Neural crest cell (in vitro differentiated cells): ENCODE data around the gene BABAM2. TPM values are rescaled to one million over a fixed set of nuclear protein-coding genes. Genes with fewer than 3 reads are reported as not detected.

ENCODE experiments used
- DNase-seq: peaks from one replicate; pipeline ENCODE4 v3.0.0; 2021; ENCODE audit warnings: low read depth, mixed read lengths, low spot score
- H3K27ac Mint-ChIP-seq: one replicate; pipeline ENCODE4 v1.8.0; 2021; ENCODE audit warnings: mild to moderate bottlenecking, mixed read lengths; ENCODE audit not compliant: unreplicated experiment
- H3K27me3 Mint-ChIP-seq: 2 replicates; pipeline ENCODE4 v1.8.0; 2021; ENCODE audit warnings: low read depth, mild to moderate bottlenecking, mixed read lengths
- H3K36me3 Mint-ChIP-seq: 2 replicates; pipeline ENCODE4 v1.8.0; 2021; ENCODE audit warnings: low read depth, mild to moderate bottlenecking, mixed read lengths
- H3K4me1 Mint-ChIP-seq: 2 replicates; pipeline ENCODE4 v1.8.0; 2021; ENCODE audit warnings: mixed read lengths
- H3K4me3 Mint-ChIP-seq: one replicate; pipeline ENCODE4 v1.8.0; 2021; ENCODE audit warnings: mild to moderate bottlenecking, mixed read lengths
- H3K9me3 Mint-ChIP-seq: 2 replicates; pipeline ENCODE4 v1.8.0; 2021; ENCODE audit warnings: mixed read lengths
- CTCF ChIP-seq: fragments of 200-600 bp; sonication (generic); conservative IDR thresholded peaks from 2 replicates; pipeline ENCODE4 v1.5.0; 2021; ENCODE audit warnings: antibody characterized with exemption, mild to moderate bottlenecking
- total RNA-seq: library from RNA; stranded (reverse); gene quantifications from 2 replicates; pipeline ENCODE4 v1.2.1, GENCODE V29; 2021

Gene BABAM2
- total RNA-seq, 1 donor from 2014 or later, result 28.6 TPM

- Mint-ChIP-seq H3K4me1 (peaks cover 10% of the 10 kb centered on the region), H3K36me3 (no peaks in the 10 kb centered on the region), H3K27ac (no peak overlapping the region), H3K4me3 (no peak overlapping the region), H3K9me3 (no peaks in the 10 kb centered on the region), H3K27me3 (no peaks in the 10 kb centered on the region)
- no peak for TF ChIP-seq CTCF
- DNase-seq, result no peak
These were observed 465.8 kb downstream of the BABAM2 start for GRCh38 chr2:28356095-28356911.

GRCh38 chr2:28357055-28357454 is 466.5 kb downstream of the BABAM2 start:
- Mint-ChIP-seq H3K27ac (no peak overlapping the region), H3K36me3 (no peaks in the 10 kb centered on the region), H3K9me3 (no peaks in the 10 kb centered on the region), H3K4me3 (no peak overlapping the region), H3K4me1 (peaks cover 12% of the 10 kb centered on the region), H3K27me3 (no peaks in the 10 kb centered on the region)
- TF ChIP-seq CTCF, result no peak
- no peak for DNase-seq

- Mint-ChIP-seq H3K4me3 (no peak overlapping the region), H3K9me3 (no peaks in the 10 kb centered on the region), H3K36me3 (no peaks in the 10 kb centered on the region), H3K4me1 (peaks cover 17% of the 10 kb centered on the region), H3K27ac (no peak overlapping the region), H3K27me3 (no peaks in the 10 kb centered on the region)
- no peak for DNase-seq
- no peak for TF ChIP-seq CTCF
These were observed 467.6 kb downstream of the BABAM2 start for GRCh38 chr2:28357948-28358667.

GRCh38 chr2:28358668-28359201 is 468.2 kb downstream of the BABAM2 start:
- Mint-ChIP-seq H3K4me1 (peaks cover 17% of the 10 kb centered on the region), H3K9me3 (no peaks in the 10 kb centered on the region), H3K4me3 (no peak overlapping the region), H3K27ac (no peak overlapping the region), H3K27me3 (no peaks in the 10 kb centered on the region), H3K36me3 (no peaks in the 10 kb centered on the region)
- no peak for DNase-seq
- no peak for TF ChIP-seq CTCF

GRCh38 chr2:28359222-28360057 is 468.9 kb downstream of the BABAM2 start:
- no peaks in the 10 kb centered on the region for H3K9me3 Mint-ChIP-seq
- no peak overlapping the region for H3K27ac Mint-ChIP-seq
- H3K27me3 Mint-ChIP-seq, result no peaks in the 10 kb centered on the region
- peaks cover 17% of the 10 kb centered on the region for H3K4me1 Mint-ChIP-seq
- no peaks in the 10 kb centered on the region for H3K36me3 Mint-ChIP-seq
- no peak for TF ChIP-seq CTCF
- H3K4me3 Mint-ChIP-seq, result no peak overlapping the region
- DNase-seq, result no peak
